ENCODE results near the gene PLPPR5.
A peak's percentile ranks its signal among the peaks of the same experiment; 100 is the strongest.

Gene PLPPR5

DNA sequence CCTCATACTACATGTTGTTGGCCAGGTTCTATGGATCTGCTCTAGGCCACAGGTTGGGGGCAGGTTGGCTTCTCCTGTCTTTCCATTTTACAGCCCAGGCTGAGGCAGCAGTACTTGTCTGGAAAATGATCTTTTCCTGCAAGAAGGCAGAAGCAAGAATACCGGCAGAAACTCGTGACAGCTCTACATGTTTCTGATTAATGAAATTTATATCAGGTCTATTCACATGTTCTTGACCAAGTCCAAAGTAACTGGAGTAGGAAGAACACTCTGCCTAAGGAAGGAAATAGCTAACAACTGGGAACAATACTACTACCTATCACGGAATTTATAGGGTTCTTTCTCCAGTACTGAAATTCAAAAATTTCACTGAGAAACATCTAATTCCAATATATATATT, 98.3 kb downstream of the PLPPR5 start:
- no peak overlapping the region for H3K4me3 ChIP-seq (ENCODE audit: low read length)
- TF ChIP-seq, protein P1, sequence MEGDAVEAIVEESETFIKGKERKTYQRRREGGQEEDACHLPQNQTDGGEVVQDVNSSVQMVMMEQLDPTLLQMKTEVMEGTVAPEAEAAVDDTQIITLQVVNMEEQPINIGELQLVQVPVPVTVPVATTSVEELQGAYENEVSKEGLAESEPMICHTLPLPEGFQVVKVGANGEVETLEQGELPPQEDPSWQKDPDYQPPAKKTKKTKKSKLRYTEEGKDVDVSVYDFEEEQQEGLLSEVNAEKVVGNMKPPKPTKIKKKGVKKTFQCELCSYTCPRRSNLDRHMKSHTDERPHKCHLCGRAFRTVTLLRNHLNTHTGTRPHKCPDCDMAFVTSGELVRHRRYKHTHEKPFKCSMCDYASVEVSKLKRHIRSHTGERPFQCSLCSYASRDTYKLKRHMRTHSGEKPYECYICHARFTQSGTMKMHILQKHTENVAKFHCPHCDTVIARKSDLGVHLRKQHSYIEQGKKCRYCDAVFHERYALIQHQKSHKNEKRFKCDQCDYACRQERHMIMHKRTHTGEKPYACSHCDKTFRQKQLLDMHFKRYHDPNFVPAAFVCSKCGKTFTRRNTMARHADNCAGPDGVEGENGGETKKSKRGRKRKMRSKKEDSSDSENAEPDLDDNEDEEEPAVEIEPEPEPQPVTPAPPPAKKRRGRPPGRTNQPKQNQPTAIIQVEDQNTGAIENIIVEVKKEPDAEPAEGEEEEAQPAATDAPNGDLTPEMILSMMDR (IDR thresholded peaks at IDR 0.05; ENCODE audit: insufficient read depth, low read depth, low read length, missing control alignments): no peak
- no peak for DNase-seq (ENCODE audit: low read depth)

DNA sequence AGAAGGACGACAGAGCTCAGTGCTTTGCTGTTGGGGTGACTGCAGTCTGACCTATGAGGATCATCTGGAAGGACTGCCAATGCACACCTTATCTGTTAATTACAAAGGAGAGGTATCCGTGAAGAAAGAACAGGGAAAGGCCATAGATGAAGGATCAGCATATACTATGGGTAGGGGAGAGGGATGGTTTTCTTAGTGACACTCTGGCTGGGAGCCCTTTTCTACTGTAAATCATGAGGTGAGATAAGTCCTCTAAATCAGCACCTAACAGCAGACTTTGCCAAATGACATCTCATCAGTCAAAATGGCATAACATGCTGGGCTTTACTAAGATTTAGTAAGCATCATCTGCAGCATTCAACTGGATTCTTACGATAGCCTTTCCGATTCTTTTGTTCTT, 100.0 kb downstream of the PLPPR5 start:
- no peak for DNase-seq (ENCODE audit: low read depth)

DNA sequence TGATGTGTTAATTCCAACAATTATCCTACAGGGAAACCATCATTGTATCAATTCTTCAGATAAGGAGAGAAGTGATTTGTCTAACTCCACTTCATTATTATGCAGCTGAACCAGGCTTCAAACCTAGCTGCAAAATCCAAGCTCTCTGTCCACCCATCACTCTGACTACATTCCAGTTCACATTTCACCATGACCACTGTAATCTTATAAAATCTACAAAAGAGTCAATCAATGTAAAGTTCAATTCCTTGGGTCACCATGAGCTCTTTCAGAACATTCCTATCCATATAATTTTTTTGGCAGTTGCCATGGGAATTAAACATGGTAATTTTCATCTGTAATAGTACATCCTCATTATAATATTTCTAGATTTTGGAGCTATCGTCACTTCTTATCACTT, 100.9 kb downstream of the PLPPR5 start:
- TF ChIP-seq, protein P1 (IDR thresholded peaks at IDR 0.05; ENCODE audit: insufficient read depth, low read depth, low read length, missing control alignments): no peak
- H3K4me3 ChIP-seq (ENCODE audit: low read length): no peak overlapping the region
- DNase-seq (ENCODE audit: low read depth): no peak

More for the DNA sequence above, 100.0 kb downstream of the PLPPR5 start:
- TF ChIP-seq, protein P1 (IDR thresholded peaks at IDR 0.05; ENCODE audit: insufficient read depth, low read depth, low read length, missing control alignments): no peak
- no peak overlapping the region for H3K4me3 ChIP-seq (ENCODE audit: low read length)

DNA sequence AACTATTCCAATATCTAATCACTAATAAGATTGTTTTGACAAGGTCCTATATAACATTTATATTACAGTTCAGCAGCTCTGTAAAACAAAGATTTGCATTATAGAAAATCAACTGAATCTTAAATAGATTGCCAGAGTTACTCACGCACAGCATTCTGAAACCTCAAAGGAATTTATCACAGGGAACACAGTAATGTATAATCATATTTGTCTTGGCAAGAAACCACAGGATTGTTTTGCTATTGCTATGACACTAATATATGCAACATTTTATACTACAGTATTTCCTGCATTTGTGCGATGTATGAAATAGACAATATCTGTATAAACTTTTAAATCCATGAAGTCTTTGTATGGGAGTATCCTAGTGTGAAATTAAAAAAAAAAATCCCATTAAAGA, 101.4 kb downstream of the PLPPR5 start:
- DNase-seq (ENCODE audit: low read depth): peak; percentile 82
- TF ChIP-seq, protein P1 (IDR thresholded peaks at IDR 0.05; ENCODE audit: insufficient read depth, low read depth, low read length, missing control alignments): no peak
- H3K4me3 ChIP-seq (ENCODE audit: low read length): no peak overlapping the region

DNA sequence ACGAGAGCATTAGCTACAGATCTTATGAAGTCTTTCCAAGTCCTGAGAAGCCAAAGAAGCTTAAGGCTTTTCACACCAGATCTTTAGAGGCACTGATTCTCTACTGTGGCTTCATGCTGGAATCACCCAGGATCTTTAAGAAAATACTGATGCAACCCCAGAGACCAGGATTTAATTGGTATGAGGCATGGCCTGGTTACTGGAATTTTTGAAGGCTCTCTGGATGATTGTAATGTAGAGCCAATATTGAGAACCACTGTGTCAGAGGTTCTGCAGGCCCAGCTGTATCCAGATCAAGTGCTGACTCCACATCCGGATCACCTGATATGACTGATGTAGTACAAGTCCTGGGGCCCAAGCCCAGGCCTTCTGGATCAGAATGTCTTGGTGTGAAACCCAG, 105.7 kb downstream of the PLPPR5 start:
- no peak overlapping the region for H3K4me3 ChIP-seq (ENCODE audit: low read length)
- TF ChIP-seq, protein P1 (IDR thresholded peaks at IDR 0.05; ENCODE audit: insufficient read depth, low read depth, low read length, missing control alignments): no peak
- DNase-seq (ENCODE audit: low read depth): no peak

DNA sequence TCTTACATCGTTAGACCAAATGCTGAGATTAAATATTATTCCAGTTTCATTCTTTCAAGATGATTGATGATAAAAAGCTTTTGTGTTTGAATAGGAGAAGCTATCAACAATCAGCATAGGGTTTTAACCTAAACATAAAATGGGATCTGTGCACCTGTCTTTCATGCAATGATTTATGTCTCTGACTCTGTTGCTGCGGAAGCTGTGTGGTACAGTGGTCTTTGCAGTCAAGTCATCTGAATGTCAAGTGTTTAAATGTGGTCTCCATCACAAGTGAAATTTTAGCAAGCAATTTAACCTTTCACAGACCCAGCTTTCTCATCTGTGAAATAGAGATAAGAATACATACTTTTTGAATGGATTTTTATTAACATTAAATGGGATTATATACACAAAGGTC, 107.2 kb downstream of the PLPPR5 start:
- H3K4me3 ChIP-seq (ENCODE audit: low read length): no peak overlapping the region
- TF ChIP-seq, protein P1 (IDR thresholded peaks at IDR 0.05; ENCODE audit: insufficient read depth, low read depth, low read length, missing control alignments): no peak
- DNase-seq (ENCODE audit: low read depth): no peak

DNA sequence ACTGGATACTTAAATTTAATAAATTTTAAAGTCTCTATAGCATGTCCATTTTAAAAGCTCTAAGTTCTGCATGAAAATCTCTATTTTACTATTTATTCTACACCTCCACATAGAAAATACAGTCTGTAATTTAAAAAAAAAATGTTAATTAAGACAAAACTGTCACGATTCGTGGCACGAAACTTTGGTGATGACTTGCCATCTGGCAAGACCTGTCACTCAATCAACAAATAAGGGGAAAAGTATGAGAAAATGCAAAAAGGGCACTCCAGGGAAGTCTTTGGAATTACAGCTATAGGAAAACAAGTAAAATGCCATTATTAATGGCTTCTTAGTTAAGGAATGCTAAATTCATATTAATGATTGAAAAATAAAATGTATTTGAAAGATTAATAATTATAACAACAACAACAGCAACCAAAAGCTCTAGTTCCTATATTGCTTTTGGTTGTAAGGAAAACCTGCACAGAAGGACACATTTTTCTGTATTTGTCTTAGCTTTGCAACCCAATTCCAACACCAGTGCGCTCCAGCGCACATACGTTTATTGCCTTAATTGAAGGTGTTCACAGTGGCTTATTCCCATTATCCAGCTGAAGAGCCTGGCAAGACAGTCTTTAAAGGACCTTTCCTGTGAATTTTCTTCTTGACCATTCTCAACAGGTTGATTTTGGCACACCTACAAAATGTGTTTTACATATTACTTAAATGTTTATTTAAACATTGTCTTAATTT, 107.8 kb downstream of the PLPPR5 start:
- TF ChIP-seq, protein P1 (IDR thresholded peaks at IDR 0.05; ENCODE audit: insufficient read depth, low read depth, low read length, missing control alignments): no peak
- no peak overlapping the region for H3K4me3 ChIP-seq (ENCODE audit: low read length)
- DNase-seq (ENCODE audit: low read depth): no peak
